ENCODE measurements around the gene PLXDC2.

Gene PLXDC2

DNA sequence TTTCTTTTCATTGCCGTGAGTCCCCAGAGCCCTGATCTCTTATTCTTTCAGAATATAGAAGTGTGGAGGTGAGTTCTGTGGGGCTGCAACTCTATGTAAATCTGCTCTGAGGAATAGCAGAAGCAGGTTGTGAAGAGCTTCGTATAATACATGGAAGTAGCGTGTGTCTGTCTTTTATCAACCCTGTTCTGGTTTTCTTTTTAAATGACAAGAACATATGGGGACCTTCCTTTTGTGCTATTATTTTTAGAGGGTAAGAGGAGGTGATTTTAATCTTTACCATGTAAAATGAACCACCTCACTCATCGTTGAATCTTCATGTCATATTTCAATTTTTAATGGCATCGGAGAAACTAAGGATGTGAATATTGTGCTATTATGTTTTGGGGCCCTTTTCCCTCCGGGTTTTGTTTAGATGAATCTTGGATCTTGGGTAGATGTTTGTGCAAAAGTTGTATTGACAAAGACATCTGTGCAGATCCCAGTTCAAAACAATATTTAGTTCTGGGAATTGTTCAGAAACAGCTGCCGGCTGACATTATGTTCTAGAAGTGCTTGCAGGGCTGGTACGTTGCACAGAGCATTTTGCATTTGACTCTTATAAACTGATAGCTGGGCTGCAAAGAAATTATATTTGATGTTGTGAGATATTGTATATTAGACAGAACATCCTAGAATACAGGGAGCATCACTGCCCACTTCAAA, 46.7 kb downstream of the PLXDC2 start:
- no peak for DNase-seq

DNA sequence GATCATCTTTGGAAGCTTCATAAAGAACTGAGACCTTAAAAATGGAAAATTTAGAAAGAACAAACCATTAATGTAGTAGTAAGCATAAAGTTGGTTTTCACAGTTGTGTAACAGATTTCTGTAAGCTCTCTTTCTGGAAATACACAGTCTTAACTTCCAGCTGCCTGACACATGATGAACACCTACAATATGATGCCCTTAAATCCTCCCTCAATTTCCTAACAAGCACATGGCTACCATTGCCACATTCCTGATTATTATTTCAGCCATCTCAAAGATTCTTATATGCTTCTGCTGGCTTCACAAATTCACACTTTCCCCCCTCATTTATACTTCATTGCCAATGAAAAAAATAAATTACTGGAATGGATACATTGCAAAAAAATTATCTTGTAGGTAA, 49.4 kb downstream of the PLXDC2 start:
- no peak for DNase-seq

DNA sequence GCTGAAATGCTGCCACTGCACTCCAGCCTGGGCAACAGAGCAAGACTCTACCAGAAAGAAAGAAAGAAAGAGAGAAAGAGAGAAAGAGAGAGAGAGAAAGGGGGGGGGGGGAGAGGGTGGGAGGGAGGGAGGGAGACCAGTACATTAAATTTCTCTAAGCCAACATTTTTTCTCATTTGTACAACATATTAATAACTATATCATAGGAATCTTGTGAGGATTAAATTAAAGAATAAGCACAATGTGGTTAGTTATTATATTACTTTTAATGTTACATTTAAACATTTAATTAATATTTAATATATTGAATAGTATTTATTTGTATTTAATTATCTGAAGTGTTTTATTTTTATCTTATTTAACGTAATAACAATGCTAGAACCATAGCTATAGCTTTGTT, 53.1 kb downstream of the PLXDC2 start:
- DNase-seq = no peak

DNA sequence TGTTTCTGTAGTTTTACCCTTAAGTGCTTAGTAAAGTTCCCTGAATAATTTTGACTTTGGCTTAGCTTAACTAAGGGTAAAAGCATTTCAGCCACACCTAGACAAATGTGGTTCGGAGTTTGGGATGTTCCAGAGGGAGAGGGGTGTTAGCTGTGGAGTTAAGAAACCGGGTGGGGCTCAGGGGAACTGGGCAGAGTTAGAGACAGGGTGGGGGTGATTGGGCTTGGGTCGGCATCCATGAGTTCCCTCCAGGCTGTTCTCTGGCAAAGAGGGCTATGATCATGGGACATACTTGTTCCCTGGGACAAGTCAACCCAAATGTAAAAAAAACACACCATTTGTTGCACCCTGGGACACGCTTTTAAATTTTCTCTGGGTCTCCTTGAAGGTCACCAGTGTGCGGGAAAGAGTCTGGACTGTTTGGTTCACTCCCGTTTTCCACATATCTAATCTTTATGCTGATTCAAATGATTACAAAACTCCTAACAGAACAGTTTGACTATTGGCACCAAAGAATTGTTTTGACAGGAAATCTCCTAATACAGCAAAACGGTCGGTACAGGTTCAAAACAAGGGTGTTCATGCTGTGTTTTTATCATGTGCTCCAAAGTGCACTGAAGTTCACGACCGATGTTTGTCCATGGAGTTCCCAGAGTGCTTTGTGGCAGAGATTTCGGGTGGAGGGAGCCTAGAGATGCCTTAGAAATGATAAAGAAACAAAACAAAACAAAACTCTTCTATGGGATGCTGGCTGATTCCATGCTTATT, 56.5 kb downstream of the PLXDC2 start:
- no peak for DNase-seq

DNA sequence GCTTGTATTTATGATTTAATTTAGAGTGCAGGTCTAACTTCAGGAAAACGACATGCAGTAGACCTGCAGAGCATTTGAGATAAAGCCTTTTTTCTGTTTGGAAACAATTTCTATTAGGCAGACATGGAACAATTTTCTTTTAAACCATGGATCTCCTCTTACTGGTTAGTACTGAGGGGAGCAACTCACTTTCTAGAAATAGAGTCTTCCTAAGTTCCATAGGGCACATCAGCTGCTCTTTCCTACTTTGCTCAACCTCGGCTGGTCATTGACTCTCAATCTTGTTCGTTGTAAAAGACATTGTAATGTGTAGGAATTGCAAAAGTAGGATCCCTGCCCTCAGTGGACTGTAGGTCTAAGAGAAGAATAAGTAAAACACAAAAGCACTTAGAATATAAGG, 58.0 kb downstream of the PLXDC2 start:
- no peak for DNase-seq

DNA sequence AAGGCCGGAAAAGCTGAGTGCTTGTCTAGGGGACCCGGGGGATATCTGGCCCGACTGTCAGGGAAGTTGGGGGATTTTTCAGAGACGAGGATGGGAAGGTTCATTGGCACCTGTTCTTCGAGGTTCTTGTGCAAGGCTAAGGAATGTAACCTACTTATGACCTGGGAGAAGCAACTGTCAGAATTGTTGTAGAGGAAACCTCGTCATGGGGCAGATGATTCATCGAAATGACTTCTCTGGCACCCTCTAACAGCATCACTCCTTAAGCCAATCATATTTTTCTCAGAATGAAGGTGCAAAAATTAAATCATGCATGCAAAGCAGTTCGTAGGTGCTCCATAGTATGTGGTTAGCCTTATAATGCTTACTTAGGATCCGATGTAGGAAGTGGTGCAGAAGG, 58.6 kb downstream of the PLXDC2 start:
- no peak for DNase-seq

DNA sequence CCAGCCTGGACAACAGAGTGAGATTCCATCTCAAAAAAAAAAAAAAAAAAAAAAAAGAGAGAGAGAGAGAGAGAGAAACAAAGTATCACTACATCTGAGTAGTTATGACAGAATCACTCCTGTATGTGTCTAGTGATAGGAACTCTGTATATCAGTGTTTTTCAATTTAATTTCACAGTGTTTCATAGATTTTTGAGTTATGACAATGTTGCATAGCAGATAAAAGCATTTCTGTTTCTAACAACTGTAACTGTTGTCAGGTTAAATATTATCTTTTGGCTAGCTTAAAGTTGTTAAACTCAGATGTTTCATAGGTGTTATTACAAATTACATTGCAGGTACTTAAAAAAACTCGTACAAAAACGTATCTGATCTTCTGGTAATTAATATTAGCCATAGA, 60.3 kb downstream of the PLXDC2 start:
- no peak for DNase-seq

DNA sequence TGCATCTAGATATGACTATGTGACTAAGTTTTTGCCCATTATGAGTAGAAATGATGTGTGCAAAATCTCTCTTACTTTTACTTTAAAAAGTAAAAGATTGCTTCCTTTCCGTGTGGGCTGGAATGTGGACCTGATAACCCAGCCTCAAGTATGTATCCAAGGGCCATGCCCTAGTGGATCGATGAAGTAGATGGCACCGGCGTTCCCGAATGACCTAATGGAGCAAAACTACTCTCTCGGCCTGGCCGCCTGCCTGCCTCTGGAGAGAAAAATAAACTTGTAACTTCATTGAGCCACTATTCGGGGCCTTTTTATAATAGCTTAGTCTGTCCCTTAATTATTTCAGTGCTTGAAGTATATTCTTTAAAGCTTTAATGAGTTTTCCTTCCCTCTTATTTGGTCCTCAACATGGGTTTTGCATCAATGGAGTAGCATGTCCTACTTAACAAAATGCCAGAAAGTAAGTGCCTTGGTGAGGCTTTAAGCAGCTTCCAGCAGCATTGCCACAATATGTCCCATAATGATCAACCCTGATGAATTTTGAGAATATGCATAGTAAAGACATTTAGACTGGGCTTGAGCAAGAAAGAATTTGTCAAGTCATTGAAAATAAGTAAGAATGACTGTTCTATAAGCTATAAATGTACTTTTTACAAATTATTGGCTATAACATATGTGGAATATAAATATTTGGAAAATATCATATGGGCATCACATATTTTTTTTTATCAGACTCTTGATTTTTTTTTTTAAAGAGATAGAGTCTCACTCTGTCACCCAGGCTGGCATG, 61.4 kb downstream of the PLXDC2 start:
- DNase-seq = no peak

DNA sequence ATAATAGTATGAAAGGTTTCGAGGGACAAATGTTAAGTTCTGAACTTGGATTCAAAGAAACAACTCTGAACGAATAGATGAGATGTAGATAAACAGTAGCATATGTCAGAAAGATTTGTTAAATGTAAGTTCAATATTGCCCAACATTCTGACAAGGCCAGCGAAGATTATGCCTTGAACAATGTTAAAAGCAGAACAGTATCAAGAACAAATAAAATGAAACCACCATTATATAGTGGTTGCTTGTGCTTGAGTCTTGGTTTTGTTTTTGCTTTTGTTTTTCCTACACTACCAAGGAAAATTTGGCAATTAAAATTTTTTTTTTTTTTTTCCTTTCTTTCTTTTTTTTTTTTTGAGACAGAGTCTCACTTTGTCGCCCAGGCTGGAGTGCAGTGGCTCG, 66.4 kb downstream of the PLXDC2 start:
- no peak for DNase-seq

DNA sequence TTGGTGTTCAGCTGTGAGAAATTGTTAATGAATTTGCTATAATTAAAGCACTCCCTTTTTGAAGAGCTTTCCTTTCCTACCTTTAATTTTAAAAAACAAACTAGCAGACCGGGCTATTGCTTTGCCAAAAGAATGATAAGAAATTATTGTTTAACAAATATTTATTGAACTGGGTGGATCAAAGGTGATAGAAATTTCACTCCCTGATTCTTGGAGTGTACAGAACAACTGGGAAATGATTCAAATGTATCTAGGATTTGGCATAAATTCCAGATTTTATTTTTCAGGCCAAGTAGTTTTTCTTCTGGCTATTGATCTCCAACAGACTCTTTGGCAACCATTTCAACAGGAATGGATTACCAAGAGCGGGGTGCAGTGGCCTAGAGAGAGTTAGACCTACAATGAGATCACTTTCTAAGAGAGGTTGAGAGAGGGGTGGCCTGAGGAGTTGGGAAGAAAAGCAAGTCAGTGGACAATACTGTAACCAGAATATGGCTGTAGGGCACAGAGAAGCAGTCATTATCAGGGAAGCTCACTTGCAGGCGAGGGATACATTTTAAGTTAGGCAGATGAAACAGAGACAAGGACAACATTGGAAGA, 71.9 kb downstream of the PLXDC2 start:
- DNase-seq = no peak

DNA sequence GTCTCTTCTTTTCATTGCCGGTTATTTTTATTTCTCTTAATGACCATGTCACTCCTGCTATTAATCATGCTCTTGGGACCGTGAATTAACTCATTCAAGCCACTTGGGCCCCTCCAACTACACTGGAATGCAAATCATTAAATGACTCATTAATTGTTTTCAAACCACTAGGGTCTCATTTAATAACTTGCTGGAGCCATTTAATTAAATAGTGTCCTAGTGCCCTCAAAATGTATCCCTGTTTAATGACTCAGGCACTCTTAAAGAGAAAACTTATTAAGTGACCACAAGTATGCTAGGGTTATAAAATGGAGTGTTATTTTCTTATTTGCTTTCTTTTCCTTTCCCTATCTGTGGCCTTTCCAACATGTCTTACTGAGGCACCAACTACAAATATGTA, 73.0 kb downstream of the PLXDC2 start:
- DNase-seq = peak; percentile 72

DNA sequence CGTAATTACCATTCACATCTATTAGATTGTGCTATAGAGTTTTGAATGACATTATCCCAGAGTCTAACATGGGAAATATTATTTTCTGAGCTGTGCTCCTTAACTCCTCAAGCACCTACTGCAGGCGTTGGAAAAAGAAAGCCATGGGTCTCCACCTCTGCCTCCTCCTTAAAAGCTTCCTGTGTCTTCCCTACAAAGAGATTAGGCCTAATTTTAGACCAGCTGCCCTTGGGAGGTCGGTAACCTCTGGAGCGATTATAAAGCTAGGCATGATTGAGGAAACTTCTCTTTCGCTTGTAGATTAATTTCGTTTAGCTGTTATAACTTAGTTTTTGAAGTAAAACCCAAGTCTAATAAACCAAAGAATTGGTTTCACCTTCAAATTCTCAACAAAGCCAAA, 75.2 kb downstream of the PLXDC2 start:
- DNase-seq = no peak

DNA sequence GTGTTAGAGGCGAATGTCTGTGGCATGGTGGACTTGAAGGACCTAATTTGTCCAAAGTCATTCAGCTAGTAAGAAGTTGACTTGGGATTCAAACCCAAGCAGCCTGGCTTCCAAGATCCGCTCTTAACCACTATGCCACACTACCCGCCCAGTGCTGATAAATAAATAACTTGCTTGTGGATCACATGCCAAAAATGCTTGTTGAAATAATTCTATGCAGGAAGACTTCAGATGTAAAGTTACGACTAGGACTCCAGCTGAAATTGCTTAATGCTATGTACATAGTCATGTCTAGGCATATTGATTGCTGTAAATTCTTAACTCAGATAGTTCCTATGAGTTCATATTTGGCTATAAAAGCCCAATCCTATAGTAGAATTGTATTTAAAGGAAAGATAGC, 76.0 kb downstream of the PLXDC2 start:
- no peak for DNase-seq

DNA sequence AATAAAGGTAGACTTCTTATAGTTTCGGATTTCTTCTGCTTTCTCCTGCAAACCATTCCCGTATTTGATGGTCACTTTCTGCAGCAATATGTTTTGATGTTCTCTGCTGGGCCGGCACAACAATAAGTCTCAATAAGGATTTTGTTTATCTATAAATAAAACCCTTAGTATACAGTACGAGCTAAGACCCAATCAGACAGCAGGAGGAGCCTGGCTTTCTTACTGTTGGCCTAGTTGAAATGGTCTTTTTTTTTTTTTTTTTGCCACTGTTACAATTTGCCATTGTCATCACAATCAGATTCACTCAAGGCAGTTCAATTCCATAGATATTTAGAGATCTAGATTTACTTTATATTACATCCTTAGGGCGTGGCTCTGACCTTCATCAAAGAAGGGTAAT, 76.4 kb downstream of the PLXDC2 start:
- no peak for DNase-seq

DNA sequence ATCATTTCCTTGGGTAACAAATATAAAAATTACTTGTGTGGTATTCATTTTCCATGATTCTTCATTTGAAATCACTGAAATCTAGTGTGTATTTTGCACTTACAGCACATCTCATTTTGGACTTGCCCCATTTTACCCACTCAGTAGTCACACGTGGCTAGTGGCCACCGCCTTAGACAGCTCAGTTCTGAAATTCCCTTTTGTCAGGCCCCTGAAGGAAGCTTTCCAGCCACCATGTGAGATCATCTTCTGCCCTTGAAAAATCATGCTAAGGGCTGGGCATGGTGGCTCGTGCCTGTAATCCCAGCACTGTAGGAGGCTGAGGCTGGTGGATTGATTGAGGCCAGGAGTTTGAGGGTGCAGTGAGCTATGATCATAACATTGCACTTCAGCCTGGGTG, 79.3 kb downstream of the PLXDC2 start:
- no peak for DNase-seq

DNA sequence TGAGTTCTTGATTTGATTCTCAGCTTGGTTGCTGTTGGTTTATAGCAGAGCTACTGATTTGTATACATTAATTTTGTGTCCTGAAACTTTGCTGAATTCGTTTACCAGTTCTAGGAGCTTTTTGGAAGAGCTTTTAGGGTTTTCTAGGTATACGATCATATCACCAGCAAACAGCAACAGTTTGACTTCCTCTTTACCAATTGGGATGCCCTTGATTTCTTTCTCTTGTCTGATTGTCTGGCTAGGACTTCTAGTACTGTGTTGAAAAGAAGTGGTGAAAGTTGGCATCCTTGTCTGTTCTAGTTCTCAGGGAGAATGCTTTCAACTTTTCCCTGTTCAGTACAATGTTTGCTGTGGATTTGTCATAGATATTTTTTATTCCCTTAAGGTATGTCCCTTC, 86.2 kb downstream of the PLXDC2 start:
- DNase-seq = no peak

DNA sequence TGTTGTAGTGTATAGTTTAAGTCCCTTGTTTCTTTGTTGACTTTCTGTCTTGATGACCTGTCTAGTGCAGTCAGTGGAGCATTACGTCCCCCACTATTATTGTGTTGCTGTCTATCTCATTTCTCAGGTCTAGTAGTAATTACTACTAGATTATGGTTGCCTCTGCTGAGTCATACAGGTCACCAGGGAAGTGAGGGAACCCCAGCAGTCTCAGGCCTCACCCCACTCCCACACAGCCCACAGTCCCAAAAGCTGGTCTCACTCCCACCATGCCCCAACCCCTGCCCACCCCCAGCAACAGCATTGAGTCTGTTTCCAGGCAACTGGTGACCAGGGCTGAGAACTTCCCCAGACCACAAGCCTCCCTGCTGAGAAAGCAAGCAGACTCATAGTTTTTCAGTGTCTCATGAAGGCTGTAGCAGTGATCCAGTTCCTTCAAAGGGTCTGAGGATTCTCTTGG, 88.0 kb downstream of the PLXDC2 start:
- peak; percentile 78 for DNase-seq

DNA sequence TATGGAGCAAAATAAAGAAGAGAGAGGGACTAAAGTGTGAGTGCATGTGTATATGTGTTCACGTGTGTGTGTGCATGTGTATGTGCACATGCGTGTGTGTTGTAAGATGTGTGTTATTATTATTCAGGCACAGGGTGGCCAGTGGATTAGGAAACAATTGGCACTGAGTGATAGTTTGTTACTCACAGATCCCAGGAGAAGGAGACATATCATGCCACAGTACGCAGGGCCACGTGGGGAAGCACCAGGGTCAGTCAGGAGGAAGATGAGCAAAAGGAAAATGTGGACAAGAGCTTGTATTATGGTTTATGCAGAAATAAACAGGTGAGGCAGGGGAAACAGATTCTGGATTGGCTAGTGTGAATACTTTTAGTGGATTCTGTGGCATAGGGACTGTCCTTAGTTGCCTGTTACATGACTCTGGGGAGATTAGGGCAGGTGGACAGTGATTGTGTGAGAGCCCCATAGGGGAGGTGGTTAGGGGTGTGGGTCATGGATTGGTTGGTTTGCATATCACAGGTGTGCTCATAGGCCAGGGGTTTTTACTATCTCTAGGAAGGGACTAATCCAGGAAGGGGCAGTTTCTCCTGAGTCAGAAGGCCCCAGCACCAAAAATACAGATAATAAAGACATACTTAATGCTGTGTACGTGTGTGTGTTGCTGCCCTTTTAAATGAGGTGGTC, 90.0 kb downstream of the PLXDC2 start:
- DNase-seq = no peak

DNA sequence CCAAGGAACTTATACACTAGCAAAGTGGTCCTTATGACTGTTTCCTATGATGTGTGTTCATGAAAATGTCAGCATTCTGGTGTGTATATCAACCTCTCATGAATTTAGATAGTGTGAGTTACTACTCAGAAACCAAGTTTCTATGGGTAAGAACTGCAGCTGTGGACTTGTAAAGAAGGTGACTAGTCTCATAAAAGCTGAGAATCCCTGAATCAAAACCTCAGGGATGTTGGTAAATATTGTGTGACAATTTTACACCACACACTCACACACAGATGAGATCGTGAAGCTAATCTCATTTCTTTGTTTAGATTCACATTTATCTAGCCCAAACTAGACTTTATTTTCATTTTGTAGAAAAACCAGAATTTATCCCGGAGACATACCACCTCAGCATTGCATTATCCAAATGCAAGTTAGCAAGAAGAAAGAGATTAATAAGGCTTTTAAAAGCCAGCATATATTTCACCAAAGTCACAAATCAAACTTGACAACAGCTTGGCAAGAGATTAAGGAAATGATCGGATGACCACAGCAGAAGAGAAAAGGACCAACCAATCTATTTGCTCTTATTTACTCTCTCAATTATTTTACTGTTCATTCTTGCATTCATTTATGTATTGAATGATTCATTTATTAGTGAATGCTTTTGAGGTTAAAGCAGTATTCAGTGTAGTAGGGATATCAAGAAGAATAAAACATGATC, 92.9 kb downstream of the PLXDC2 start:
- DNase-seq = peak; percentile 9

DNA sequence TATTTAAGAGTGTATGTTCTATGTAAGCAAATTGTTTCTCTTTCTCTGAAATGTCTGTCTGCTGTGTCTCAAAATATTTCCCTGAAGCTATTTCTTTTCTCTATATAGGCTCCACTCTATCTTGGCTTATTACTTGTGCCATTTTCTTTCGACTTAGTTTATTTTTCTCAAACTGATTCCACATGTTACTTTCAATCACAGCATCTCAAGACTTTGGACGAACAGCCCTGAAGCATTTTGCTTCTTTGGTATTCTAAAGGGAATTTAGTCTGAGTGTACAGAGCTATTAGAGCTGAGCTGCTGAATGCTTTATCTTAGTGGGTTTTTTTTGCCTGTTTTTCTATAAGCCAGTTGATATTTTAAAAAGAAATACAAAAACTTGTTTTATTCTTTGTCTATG, 95.7 kb downstream of the PLXDC2 start:
- DNase-seq = no peak

DNA sequence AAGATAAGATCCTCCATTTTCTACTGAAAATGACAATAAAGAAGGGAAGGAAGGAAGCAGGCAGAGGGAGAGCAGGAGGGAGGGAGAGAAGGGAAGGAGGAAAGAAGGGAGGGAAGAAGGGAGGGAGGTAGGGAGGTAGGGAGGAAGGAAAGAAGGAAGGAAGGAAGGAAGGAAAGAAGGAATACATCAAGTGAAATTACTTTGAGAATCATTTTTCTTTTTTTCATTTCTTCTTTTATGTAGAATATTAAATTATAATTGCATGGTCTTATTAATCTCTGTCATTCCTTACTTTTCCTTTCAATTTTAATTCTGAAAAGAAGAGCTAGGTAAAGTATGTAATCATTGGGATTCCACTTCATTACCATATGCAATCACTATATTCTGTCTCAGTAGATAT, 97.8 kb downstream of the PLXDC2 start:
- DNase-seq = no peak

DNA sequence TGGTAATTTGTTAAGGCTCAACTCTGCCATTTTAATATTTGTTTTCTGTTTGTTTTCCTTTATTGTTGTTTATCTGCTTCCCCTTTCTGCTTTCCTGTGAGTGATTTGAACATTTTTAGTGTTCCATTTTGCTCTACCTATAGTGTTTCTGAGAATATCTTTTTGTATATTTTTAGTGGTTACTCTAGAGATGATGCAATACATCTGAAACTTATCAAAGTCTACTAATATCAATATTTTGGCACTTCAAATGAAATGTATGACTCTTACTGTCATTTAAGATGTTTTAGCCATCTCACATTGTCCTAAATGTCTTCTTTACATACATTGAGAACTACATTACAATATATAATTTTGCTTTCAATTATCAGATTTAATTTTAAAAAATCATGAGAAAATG, 98.9 kb downstream of the PLXDC2 start:
- DNase-seq = no peak

All from fibroblast of skin of right quadriceps (primary cell).